ENCODE data around the gene YRDC.
"Not testable (repeated sequence)": the region's sequence is repeated elsewhere in the genome, so short reads cannot be mapped to it uniquely, and the experiment has no call there.

YRDC gene

DNA sequence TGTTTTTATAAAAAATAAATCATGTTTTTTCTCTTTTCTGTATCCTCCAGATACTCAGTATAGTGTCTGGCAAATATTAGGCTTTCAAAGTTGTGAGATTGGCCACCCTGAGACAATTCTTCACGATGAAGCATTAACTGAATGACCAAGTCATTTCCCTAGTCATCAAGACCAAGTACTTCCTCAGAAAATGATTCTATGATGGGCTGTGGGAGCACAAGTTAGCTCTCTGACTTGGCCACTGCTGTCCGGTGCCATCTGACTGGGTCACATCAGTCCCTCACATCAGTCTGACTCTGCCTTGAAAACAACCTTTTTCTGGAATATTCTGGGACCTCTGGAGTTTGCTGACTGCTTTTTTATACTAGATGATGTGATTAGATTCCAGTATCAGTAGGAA, 13.5 kb upstream of the YRDC start:
- DNase-seq (ENCODE audit: low spot score): no peak

DNA sequence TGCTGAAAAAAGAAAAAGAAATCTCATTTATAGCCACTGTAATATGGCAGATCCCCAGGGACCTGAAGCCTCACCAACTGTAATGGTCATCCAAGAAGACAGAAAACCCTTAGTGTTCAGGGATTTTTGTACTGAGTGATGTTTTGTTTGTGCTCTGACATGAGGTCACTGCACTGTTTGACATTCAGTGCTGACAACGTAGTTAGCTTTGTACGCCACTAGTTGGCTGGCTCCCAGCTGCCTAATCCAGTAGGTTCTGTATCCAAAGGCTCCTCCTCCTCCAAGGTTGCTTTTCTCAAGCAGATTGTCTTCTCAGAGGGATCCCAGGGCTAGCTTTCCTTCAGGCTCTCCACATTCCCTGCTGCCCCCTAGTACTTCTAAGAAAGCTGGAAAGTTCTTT, 9.5 kb upstream of the YRDC start:
- DNase-seq (ENCODE audit: low spot score): no peak

DNA sequence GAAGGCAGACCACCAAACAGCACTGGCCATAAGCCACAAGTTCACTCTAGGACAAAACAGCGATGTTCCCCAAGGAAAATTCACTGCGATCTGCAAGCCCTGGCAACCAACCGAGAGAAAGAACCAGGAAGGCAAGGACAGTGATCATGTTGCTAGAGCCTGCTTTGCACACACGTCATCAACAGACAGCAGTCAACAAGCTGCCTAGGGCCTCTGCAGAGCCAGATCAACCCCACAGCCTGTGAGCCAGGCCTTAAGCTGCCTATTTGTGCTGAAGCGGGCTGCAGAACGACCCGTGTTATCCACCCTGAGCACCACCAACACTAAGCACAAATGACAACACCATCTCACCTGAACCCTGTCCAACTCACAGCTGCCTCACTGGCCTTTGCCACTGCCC, 6.2 kb upstream of the YRDC start:
- no peak for DNase-seq (ENCODE audit: low spot score)

GRCh38 chr1:37813529-37814145, 5.6 kb upstream of the YRDC start:
- no peak for DNase-seq (ENCODE audit: low spot score)

DNA sequence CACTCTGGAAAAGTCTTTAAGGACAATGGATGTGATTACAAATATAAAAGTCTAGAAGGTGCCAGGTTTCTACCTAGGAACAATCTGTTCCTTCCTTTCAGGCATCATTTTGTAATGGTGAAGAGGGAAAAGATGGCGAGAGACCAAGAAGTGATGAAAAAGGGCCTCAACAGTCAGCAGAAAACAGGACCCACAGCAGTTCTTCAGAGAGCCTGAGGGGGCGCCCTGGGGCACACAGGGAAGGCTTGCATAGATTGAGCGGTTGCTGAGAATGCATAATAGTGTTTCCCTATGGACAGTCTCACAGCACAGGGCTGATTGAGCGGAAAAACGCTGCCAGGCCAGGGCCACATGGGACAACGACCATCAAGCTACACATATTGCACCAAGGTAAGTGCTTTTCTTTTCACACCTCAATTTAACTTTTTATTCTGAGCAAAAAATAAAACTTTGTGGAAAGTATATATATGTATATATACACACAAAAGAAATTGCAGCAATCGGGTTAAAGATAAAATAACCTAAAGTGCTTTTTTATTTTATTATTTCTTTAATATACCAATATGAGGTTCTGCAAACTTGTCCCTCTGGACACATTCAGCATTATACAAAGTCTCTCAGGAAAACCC, 3.1 kb upstream of the YRDC start:
- peak; percentile 66 for DNase-seq (ENCODE audit: low spot score)

DNA sequence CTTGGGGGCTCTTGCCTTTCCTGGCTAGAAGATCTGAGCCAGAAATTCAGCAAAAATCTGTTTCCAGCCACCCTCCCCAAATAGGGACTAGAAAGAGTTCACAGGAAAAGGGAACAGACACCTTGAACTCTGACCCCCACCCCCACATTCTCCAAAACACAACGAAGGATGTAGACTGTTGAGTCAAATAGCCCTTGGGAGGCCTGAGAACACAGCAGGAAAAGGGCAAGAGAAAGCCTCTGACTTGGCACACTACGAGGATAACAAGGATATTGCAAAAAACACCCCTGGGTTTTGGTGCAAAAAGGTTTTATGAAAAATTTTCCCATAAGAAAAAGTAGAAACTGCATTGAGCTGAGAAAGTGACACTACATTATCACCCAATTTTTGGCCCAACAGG, 1.9 kb upstream of the YRDC start:
- DNase-seq (ENCODE audit: low spot score): no peak

GRCh38 chr1:37808369-37809319, 636 bp upstream of the YRDC start:
- peak; percentile 74 for DNase-seq (ENCODE audit: low spot score)

DNA sequence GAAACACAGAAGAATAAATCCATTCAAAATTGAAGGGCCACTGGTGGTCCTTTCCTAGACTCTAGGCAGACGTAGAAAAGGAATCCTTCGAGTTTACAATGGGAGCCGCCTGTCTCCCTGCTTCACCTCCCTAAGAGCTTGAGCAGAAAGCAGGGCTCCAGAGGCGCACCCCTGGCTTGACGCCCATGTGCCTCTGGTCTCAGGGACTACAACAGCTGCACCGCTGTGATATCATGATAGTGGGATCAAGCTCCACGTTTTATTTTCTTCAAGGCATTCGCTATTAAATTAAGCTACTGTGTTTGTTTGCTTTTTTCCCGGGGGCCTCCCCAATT, 821 bp downstream of the YRDC start:
- no peak for DNase-seq (ENCODE audit: low spot score)

- no peak for DNase-seq (ENCODE audit: low spot score)
These were observed 5.6 kb downstream of the YRDC start for GRCh38 chr1:37802439-37802838.

- no peak for DNase-seq (ENCODE audit: low spot score)
These were observed 10.2 kb downstream of the YRDC start for GRCh38 chr1:37797750-37798345.

- DNase-seq (ENCODE audit: low spot score): peak; percentile 50
These were observed 12.5 kb downstream of the YRDC start for GRCh38 chr1:37795340-37796125.

GRCh38 chr1:37794372-37795339, 13.4 kb downstream of the YRDC start:
- DNase-seq (ENCODE audit: low spot score): peak; percentile 42

- DNase-seq (ENCODE audit: low spot score): peak; percentile 62
These were observed 14.1 kb downstream of the YRDC start, which contains the start of gene MANEAL for GRCh38 chr1:37793773-37794371. MANEAL (plus strand) TSS chr1:37793847; CDS start chr1:37794183, 336 bp downstream.

DNA sequence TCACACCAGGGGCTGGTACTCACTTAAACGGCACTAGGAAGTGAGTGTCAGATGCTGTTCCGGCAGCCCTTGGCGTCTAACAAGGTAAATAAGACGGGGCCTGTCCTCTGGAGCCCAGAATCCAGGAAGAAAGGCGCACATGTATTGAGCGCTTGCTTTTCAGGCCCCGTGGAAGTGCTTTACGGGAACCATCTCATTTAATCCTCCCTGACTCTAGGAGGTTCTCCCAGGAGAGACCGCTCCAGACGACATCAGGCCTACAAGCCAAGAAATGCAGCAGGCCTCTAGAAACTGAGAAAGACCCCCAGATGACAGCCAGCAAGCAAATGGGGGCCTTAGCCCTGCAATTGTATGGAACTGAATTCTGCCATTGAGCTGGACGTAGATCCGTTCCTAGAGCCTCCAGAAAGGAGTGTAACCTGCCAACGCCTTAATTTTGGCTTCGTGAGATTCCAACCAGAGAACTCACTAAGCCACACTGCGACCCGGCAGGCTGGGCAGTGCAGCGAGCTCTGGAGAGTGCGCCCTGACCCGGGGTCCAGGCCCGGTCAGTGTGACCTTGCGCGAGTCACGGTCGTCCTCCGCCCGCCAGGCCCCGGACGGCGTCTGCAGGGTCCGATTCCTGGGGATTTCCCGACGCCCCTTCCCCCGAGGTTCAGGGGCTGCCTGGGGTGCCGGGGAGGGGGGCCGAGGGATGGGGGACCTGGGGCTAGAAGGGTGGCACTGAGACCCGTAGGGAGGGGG, 14.9 kb downstream of the YRDC start:
- no peak for DNase-seq (ENCODE audit: low spot score)

DNA sequence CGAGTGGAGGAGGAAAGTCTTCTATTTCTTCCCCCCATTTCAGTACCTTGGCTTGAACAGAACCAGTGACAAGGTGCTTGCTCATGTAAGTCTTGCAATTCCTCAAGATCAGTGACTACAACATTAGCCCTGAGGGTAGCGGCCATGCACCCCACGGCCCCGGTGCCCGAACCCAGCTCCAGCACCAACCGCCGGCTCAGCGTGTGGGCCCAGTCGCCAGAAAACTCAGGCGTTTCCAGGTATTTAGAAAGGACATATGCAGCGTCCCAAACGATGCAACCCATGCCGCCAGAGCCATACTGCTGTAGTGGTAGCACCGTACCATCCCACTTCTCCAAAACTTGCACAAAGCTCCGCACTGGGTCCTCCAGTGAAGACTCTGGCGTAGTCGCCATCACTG, 25.5 kb downstream of the YRDC start:
- DNase-seq (ENCODE audit: low spot score): no peak

GRCh38 chr1:37778654-37779053, 29.4 kb downstream of the YRDC start:
- no peak for DNase-seq (ENCODE audit: low spot score)

DNA sequence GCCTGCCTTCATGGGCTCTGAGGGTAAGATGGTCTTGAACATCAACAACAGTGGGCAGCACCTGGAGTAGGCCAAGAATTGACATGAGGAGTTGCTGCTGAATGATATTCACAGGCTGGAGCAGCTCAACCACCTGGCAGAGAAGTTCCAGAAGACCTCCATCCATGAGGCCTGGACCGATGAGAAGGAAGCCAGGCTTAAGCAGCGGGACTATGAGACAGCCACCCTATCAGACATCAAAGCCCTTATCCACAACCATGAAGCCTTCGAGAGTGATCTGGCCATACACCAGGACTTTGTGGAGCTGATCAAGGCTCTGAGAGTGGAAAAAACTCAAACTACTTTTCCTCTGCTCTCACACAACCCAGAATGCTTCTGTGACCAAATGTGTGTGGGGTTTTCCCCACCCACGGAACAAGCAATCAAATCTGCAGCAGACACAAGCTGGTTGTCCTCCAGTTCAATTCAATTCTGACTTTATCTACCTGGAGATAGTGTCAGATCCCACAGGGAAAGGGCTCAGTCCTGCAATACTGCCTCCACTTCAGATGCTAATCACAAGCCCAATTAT, 31.0 kb downstream of the YRDC start:
- DNase-seq (ENCODE audit: low spot score): no peak

DNA sequence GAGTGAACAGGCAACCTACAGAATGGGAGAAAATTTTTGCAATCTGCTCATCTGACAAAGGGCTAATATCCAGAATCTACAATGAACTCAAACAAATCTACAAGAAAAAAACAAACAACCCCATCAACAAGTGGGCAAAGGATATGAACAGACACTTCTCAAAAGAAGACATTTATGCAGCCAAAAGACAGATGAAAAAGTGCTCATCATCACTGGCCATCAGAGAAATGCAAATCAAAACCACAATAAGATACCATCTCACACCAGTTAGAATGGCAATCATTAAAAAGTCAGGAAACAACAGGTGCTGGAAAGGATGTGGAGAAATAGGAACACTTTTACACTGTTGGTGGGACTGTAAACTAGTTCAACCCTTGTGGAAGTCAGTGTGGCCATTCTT, 36.6 kb downstream of the YRDC start:
- DNase-seq (ENCODE audit: low spot score): not testable (repeated sequence)

- DNase-seq (ENCODE audit: low spot score): no peak
These were observed 40.5 kb downstream of the YRDC start for GRCh38 chr1:37767488-37767887.

All from HuH-7 (cell line).